Right renal cortex interstitium (tissue), 3 donors: ENCODE data around the gene PLAU. TPM values are rescaled to one million over a fixed set of nuclear protein-coding genes. Genes with fewer than 3 reads are reported as not detected.
"Not testable (repeated sequence)": the region's sequence is repeated elsewhere in the genome, so short reads cannot be mapped to it uniquely, and the experiment has no call there.

Source experiments
- DNase-seq, 3 donors: peaks; one replicate each; pipeline ENCODE4 v3.0.0-alpha.2; 2013; ENCODE audit warnings: low read depth in 3 of 3, low spot score in 2 of 3
- polyA plus RNA-seq, 3 donors: library from polyadenylated mRNA; unstranded; fragments of 120-200 nt; gene quantifications; one replicate each; pipeline ENCODE4 v1.2.1, GENCODE V29; 2013; ENCODE audit not compliant: insufficient read length in 3 of 3

PLAU gene
- polyA plus RNA-seq, 3 donors: 9.3 to 34.4 (median 24.3) TPM

- no peak for DNase-seq
These were observed 35.6 kb downstream of the PLAU start for GRCh38 chr10:73946253-73947145.

GRCh38 chr10:73948947-73949633 lies 38.2 kb downstream of the PLAU start:
- no peak for DNase-seq

GRCh38 chr10:73950155-73950948 lies 39.4 kb downstream of the PLAU start:
- DNase-seq: no peak

GRCh38 chr10:73953665-73954064 lies 42.7 kb downstream of the PLAU start:
- no peak for DNase-seq

- DNase-seq: no peak
These were observed 43.8 kb downstream of the PLAU start for GRCh38 chr10:73954737-73955136.

GRCh38 chr10:73955719-73956118 lies 44.8 kb downstream of the PLAU start:
- DNase-seq: no peak

GRCh38 chr10:73956476-73957359 lies 45.8 kb downstream of the PLAU start:
- DNase-seq: no peak

GRCh38 chr10:73959484-73960243 lies 48.7 kb downstream of the PLAU start:
- DNase-seq: no peak

GRCh38 chr10:73962386-73962785 lies 51.5 kb downstream of the PLAU start:
- DNase-seq: no peak

- not testable (repeated sequence) for DNase-seq
These were observed 52.6 kb downstream of the PLAU start for GRCh38 chr10:73963533-73963932.

- no peak for DNase-seq
These were observed 53.8 kb downstream of the PLAU start for GRCh38 chr10:73964743-73965142.

GRCh38 chr10:73965267-73965889 lies 54.4 kb downstream of the PLAU start:
- not testable (repeated sequence) for DNase-seq

GRCh38 chr10:73965890-73966768 lies 55.2 kb downstream of the PLAU start:
- DNase-seq: peak; percentile 65 to 72 (median 70)

GRCh38 chr10:73967022-73967429 lies 56.1 kb downstream of the PLAU start:
- no peak for DNase-seq
